GM20431 (cell line): ENCODE results near the gene GABRD.

ENCODE experiments used
- in situ Hi-C: fragments of 300-500 bp; cut with MseI, MboI; formaldehyde crosslinking; loops from one replicate; pipeline ENCODE4 v1.15.0; 2020; ENCODE audit warnings: low sequenced_read_pairs; ENCODE audit not compliant: unreplicated experiment

Gene GABRD

DNA sequence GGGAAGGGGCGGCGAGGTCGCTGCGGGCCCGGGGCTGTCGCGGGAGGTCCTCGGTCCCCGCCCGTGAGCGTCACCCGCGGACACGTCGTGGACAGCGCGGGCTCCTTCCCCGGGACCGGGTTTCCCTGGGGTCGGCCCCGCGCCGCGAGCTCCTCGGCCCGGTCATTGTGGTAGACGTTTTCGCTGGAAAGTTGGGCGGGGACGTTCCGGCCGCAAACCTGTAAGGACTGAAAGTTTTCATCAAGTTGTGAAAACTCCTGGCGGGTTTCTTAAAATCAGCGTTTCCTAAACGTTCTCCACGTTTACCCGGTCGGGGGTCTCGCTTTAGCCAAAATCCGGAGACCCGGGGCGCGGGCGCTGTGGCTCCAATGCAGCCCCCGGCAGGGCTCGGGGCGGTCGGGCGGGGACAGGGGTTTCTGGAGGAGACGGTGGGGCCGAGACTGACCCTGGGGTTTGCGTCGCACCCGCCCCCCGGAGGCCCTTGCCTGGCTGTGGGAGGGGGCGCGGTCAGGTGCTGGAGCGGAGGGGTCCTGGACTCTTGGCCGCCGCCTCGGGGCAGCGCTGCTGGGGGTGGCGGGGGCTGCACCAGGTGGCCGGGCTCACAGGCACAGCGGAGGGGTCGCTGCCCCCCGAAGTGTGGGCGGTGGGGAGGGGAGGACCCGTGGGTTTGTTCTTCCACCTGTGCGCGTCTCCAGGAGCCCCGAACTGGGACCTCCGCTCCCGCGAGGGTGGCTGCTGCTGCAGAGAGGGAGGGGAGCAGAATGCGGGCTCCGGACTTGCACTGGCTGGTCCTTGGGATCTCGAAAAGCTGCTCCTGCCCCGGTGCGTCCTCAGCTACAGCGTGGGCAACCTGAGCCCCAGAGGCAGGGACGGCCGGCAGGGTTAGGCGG is 31.9 kb downstream of the GABRD start:
- in situ Hi-C loops: no loop called here

DNA sequence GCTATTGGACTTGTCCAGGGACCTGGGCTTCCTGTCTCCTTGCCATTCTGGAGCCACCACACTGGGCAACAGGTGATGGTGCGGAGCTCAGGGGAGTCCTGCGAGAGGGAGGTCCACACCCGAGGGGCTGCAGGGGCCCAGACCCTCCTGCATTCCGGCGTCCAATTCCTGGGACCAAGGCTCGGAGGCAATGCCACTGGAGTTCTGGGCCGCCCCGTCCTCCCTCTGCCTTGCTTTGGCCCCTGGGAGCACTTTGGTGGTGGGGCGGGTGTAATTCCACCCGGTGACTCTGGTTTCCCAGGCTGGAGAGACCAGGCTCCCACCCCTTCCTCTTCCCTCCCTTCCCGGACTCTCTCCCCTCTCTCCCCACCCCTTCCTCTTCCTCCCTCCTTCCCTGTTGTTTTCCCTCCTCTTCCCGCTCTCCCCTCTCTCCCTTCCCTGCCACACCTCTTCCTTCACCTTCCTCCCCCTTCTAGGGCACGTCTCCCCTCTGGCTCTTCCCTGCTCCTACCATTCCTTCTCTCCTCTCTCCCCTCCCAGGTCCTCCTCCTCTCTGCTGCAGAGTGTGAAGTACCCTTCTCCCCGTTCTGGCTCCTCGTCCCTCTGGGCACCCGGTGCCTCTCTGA is 33.0 kb downstream of the GABRD start:
- in situ Hi-C loops: no loop called here

DNA sequence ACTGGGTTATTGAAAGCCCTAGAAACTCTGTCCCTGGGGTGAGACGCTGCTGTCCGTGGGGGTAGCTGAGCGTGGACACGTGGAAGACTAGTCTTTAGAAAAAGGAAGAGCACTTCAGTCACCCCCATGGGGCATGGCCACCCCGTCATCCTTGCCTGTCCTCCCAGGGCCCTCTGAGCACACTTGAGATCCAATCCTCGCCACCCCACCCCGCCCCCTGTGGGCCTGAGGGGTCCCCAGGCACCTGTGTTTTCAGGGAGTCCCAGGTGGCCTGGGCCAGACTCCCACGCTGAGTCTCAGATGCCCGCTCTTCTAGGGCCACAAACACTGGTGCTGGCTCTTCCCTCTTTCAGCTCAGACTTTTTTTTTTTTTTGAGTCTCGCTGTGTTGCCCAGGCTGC is 33.6 kb downstream of the GABRD start:
- in situ Hi-C loops: no loop called here

GRCh38 chr1:2053217-2053616 is 34.1 kb downstream of the GABRD start:
- in situ Hi-C loops: no loop called here

DNA sequence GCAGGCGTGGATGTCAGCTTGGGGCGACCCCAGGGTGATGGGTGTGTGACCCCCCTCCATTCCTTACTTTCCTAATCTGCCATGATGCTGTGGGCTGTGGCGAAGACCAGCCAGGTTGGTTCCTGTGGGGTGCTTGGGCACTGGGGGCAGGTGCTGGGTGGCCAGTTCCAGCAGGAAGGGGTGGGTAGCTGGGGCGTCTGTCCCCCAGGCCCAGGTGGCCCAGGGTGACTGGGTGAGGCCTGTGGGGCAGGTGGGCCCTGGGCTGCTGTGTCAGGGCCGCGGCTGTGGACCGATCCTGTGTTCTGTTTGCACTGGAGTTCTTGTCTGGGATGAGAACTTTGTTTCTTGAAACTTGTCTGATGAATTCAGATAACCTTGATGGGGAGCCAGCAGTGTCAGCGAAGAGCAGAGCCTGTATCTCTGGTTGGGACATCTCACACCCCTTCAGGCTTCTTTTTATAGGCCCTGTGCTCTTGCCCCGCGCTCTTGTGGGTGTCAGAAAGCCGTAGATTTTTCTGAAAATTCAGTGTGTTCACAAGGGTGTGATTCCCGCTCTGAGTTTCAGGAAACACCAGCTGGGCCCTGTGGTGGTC is 34.7 kb downstream of the GABRD start:
- in situ Hi-C loops: no loop called here

DNA sequence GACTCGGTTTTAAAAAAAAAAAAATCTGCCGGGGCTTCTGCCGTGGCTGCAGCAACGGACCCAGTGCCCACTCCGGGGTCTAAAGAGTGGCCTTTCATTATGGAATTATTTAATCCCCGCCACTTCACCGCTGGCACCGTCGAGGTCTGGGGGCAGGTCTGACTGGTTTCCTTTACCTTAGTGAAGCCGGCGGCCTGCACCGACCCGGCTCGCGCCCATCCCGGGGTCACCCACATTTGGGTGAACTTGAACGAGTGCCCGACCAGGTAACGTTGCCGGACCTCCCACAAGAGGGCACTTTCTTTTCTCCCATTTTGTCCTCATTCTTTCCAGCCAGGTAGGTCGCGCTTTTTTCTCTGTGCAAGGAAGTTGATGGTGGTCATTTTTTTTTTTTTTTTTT is 35.4 kb downstream of the GABRD start:
- in situ Hi-C loops: no loop called here

DNA sequence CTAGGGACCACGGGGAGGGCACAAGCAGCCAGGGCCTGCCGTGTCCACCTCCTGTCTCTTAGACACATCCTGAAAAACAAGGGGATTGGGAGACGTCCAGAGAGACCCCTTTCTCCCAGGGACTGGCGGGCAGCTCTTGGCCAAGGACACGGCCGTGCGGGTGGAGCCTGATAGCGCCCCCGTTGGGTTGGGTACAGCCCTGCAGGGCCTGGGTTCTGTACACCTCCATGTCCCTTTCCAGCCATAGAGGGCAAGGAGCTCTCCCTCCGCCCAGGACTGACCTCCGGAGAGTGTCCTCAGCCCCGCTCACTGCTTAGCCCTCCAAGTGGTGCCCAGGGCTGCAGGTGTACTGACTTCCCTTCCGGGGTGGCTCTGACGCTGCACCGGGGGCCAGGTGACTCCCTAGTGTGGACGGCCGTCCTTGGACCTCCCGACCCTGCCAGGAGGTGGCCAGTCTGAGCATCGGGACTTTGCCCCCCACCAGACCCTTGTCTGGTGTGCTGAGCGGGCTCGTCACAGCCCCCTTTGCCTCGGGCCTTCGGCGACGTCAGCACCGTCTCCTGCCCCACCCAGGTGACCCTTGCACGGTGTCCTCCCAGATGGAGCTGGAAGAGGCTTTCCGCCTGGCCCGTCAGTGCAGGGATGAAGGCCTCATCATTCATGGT is 36.9 kb downstream of the GABRD start:
- in situ Hi-C loops: no loop called here

GRCh38 chr1:2056955-2057590 is 37.9 kb downstream of the GABRD start:
- in situ Hi-C loops: no loop called here

GRCh38 chr1:2059290-2059953 is 40.3 kb downstream of the GABRD start:
- in situ Hi-C loops: no loop called here

- in situ Hi-C loops: no loop called here
Observed at GRCh38 chr1:2060072-2060471, 40.9 kb downstream of the GABRD start.

DNA sequence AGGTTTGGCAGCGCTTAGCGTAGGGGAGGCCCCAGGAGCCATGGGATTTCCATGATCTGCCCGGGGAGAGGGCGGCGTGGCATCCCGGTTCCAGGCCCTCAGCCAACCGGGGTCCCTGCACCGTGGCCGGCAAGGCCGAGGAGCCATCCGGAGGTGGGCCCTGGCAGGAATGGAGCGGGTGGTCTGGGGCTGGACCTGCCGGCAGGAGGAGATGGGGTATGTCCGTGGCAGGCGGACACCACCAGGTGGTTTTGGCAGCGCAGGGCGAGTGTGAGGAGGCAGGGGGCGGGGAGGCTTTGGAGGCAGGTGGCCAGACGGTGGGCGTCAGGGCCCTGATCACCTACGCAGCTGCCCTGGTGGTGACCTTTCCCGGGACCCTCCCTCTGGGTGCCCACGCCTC is 41.4 kb downstream of the GABRD start:
- in situ Hi-C loops: no loop called here

- in situ Hi-C loops: no loop called here
Observed at GRCh38 chr1:2061065-2061778, 42.1 kb downstream of the GABRD start.

- in situ Hi-C loops: no loop called here
Observed at GRCh38 chr1:2065699-2066098, 46.6 kb downstream of the GABRD start.

DNA sequence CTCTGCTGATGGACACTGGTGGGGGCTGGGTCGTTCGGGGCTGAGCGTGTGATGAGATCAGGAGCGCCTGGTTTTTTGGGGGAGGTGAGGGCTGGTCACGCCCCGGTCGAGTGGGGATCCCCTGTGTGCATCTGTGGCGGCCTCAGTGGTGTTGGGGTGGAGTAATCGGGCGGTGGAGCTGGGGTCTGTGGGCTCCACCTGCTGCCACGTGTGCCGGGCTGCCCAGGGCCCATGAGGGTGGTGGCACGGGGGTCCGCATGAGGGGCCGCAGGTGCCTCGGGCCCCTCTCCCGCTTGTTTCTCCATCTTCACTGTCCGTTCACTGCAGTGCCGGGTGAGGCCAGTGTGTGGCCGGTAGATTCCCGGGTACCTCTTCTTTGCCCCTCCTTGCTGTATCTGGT is 48.2 kb downstream of the GABRD start:
- in situ Hi-C loops: no loop called here

- in situ Hi-C loops: no loop called here
Observed at GRCh38 chr1:2067981-2068380, 48.8 kb downstream of the GABRD start.

DNA sequence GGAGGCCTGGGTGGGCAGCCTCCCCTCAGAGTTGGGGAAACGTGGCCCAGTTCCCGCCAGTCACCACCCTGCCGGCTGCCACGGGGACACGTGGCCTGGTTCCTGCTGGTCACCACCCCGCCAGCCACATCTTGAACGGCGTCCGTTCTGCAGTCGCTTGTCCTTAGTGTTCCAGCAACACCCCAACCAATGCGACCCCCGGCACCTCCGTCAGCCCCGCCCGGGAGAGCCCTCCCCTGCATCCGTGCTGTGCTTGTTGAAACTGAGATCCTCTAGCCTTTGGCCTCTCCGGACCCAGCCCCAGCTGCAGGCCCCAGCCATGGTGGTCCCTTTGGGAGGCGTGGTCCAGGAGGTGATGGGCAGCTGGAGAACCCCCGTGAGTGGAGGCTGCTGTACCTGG is 49.8 kb downstream of the GABRD start:
- in situ Hi-C loops: no loop called here

- in situ Hi-C loops: no loop called here
Observed at GRCh38 chr1:2070016-2070415, 50.9 kb downstream of the GABRD start.

- in situ Hi-C loops: no loop called here
Observed at GRCh38 chr1:2070800-2071530, 51.8 kb downstream of the GABRD start.
